Effector memory CD8-positive, alpha-beta T cell (primary cell): ENCODE results near the gene C10orf67.
A peak's percentile ranks its signal among the peaks of the same experiment; 100 is the strongest.
"Not testable (repeated sequence)": the region's sequence is repeated elsewhere in the genome, so short reads cannot be mapped to it uniquely, and the experiment has no call there.

Source experiments
- ATAC-seq: fragments of 150-1000 bp; cut with Tn5 transposase; replicated peaks from 2 replicates; pipeline ENCODE4 v1.10.0; 2021; ENCODE audit warnings: mild to moderate bottlenecking, moderate library complexity
- DNase-seq, 3 experiments: peaks; one replicate each; pipeline ENCODE4 v3.0.0; 2021
- H3K27ac Mint-ChIP-seq, 2 donors: one replicate each; pipeline ENCODE4 v1.8.0; 2022; ENCODE audit warnings: mild to moderate bottlenecking in 2 of 2, mixed read lengths in 2 of 2, moderate library complexity in 2 of 2
- H3K27me3 Mint-ChIP-seq, 2 donors: one replicate each; pipeline ENCODE4 v1.8.0; 2022; ENCODE audit warnings: mixed read lengths in 2 of 2
- H3K36me3 Mint-ChIP-seq: one replicate; pipeline ENCODE4 v1.8.0; 2022; ENCODE audit warnings: mild to moderate bottlenecking, moderate library complexity, mixed read lengths; ENCODE audit not compliant: insufficient read depth
- H3K4me1 Mint-ChIP-seq, 2 donors: one replicate each; pipeline ENCODE4 v1.8.0; 2022; ENCODE audit warnings: low read depth in 2 of 2, mixed read lengths in 2 of 2
- H3K4me3 Mint-ChIP-seq, 2 donors: one replicate each; pipeline ENCODE4 v1.8.0; 2022; ENCODE audit warnings: mild to moderate bottlenecking in 2 of 2, mixed read lengths in 2 of 2, moderate library complexity in 2 of 2
- H3K9me3 Mint-ChIP-seq, 2 donors: one replicate each; pipeline ENCODE4 v1.8.0; 2022; ENCODE audit warnings: mixed read lengths in 2 of 2

Gene C10orf67

DNA sequence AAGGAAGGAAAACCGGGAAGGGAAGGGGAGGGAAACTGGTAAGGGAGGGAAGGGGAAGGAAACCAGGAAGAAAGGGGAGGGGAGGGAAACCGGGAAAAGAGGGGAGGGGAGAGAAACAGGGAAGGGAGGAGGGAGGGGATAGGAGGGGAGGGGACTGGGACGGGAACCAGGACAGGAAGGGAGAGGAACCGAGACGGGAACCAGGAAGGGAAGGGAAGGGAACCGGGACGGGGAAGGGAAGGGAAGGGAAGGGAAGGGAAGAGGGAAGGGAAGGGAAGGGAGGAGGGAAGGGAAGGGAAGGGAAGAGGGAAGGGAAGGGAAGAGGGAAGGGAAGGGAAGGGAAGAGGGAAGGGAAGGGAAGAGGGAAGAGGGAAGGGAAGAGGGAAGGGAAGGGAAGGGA lies 13.6 kb downstream of the C10orf67 start:
- no peak for DNase-seq
- Mint-ChIP-seq H3K27me3 (peaks cover 8 to 9% of the 10 kb centered on the region in 2 donors), H3K27ac (no peak overlapping the region), H3K4me3 (no peak overlapping the region), H3K4me1 (no peaks in the 10 kb centered on the region), H3K36me3 (peaks cover 4% of the 10 kb centered on the region), H3K9me3 (no peaks in the 10 kb centered on the region)
- ATAC-seq: no peak

- ATAC-seq: no peak
- Mint-ChIP-seq H3K4me1 (no peaks in the 10 kb centered on the region), H3K4me3 (no peak overlapping the region), H3K36me3 (peaks cover 4% of the 10 kb centered on the region), H3K27ac (no peak overlapping the region), H3K27me3 (peaks cover 14 to 35% of the 10 kb centered on the region in 2 donors), H3K9me3 (no peaks in the 10 kb centered on the region)
- DNase-seq: no peak
Measured at GRCh38 chr10:23326544-23327307, 17.9 kb downstream of the C10orf67 start.

GRCh38 chr10:23325132-23325531 lies 19.5 kb downstream of the C10orf67 start:
- no peaks in the 10 kb centered on the region for H3K9me3 Mint-ChIP-seq
- H3K4me1 Mint-ChIP-seq: no peaks in the 10 kb centered on the region
- H3K36me3 Mint-ChIP-seq: no peaks in the 10 kb centered on the region
- H3K27me3 Mint-ChIP-seq: peaks cover 14 to 35% of the 10 kb centered on the region in 2 donors
- ATAC-seq: no peak
- H3K4me3 Mint-ChIP-seq: no peak overlapping the region
- no peak overlapping the region for H3K27ac Mint-ChIP-seq
- DNase-seq: no peak

- Mint-ChIP-seq H3K4me3 (no peak overlapping the region), H3K36me3 (no peaks in the 10 kb centered on the region), H3K9me3 (no peaks in the 10 kb centered on the region), H3K4me1 (no peaks in the 10 kb centered on the region), H3K27ac (no peak overlapping the region), H3K27me3 (peaks cover 14 to 35% of the 10 kb centered on the region in 2 donors)
- ATAC-seq (no peak), DNase-seq (no peak)
Measured at GRCh38 chr10:23324351-23324750, 20.2 kb downstream of the C10orf67 start.

DNA sequence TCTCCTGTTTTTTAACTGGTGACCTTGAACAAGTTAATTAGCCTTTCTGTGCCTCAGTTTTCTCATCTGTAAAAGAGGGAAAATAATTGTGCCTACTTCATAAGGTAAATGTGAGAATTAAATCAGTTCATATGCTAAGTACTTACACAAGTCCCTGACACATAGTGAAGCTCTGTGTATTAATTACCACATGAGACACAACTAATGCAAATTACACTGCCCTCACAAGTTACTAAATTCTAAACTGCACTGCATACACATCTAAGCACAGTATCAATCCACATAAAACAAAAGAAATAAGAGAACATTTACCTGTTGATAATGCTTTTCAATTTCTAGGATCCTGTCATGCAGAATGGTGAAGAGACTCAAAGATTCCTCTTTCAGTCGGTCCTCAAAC lies 22.5 kb downstream of the C10orf67 start:
- Mint-ChIP-seq H3K27ac (no peak overlapping the region), H3K36me3 (no peaks in the 10 kb centered on the region), H3K4me3 (no peak overlapping the region), H3K4me1 (no peaks in the 10 kb centered on the region), H3K9me3 (no peaks in the 10 kb centered on the region), H3K27me3 (peaks cover 14 to 35% of the 10 kb centered on the region in 2 donors)
- DNase-seq (no peak), ATAC-seq (no peak)

DNA sequence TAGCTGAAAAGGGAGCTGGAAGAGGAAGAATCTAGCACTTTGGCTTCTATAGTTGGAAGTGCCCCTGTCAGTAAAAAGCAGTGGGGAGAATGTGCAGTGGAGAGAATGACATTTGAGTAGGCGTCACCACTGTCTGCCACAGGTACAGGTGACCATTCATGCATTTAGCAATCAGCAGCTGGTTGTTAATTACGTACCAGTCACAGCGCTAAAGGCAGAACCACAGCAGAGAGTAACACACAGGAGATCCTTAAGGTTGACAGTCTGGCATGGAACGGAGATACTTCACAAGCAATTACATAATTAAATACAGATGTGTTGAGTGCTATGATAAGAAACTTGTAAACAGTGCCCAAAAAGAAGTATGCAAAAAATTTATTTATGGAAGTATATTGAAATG lies 24.8 kb downstream of the C10orf67 start:
- Mint-ChIP-seq H3K27ac (no peak overlapping the region), H3K4me3 (no peak overlapping the region), H3K9me3 (no peaks in the 10 kb centered on the region), H3K27me3 (peaks cover 10 to 26% of the 10 kb centered on the region in 2 donors), H3K36me3 (no peaks in the 10 kb centered on the region), H3K4me1 (no peaks in the 10 kb centered on the region)
- ATAC-seq (no peak), DNase-seq (no peak)

- DNase-seq (no peak), ATAC-seq (no peak)
- H3K27me3 Mint-ChIP-seq: peaks cover 4 to 11% of the 10 kb centered on the region in 2 donors
- H3K27ac Mint-ChIP-seq: no peak overlapping the region
- no peak overlapping the region for H3K4me3 Mint-ChIP-seq
- H3K4me1 Mint-ChIP-seq: no peaks in the 10 kb centered on the region
- no peaks in the 10 kb centered on the region for H3K36me3 Mint-ChIP-seq
- no peaks in the 10 kb centered on the region for H3K9me3 Mint-ChIP-seq
Measured at GRCh38 chr10:23318359-23318758, 26.2 kb downstream of the C10orf67 start.

GRCh38 chr10:23317416-23317815 lies 27.2 kb downstream of the C10orf67 start:
- Mint-ChIP-seq H3K27me3 (peaks cover 5 to 6% of the 10 kb centered on the region in 2 donors), H3K9me3 (no peaks in the 10 kb centered on the region), H3K4me3 (no peak overlapping the region), H3K36me3 (no peaks in the 10 kb centered on the region), H3K27ac (no peak overlapping the region), H3K4me1 (no peaks in the 10 kb centered on the region)
- ATAC-seq (no peak), DNase-seq (no peak)

- no peaks in the 10 kb centered on the region for H3K9me3 Mint-ChIP-seq
- H3K27ac Mint-ChIP-seq: no peak overlapping the region
- DNase-seq (no peak), ATAC-seq (no peak)
- no peak overlapping the region for H3K4me3 Mint-ChIP-seq
- peaks cover 0 to 5% of the 10 kb centered on the region in 2 donors for H3K27me3 Mint-ChIP-seq
- H3K36me3 Mint-ChIP-seq: no peaks in the 10 kb centered on the region
- H3K4me1 Mint-ChIP-seq: no peaks in the 10 kb centered on the region
Measured at GRCh38 chr10:23316406-23316805, 28.2 kb downstream of the C10orf67 start.

DNA sequence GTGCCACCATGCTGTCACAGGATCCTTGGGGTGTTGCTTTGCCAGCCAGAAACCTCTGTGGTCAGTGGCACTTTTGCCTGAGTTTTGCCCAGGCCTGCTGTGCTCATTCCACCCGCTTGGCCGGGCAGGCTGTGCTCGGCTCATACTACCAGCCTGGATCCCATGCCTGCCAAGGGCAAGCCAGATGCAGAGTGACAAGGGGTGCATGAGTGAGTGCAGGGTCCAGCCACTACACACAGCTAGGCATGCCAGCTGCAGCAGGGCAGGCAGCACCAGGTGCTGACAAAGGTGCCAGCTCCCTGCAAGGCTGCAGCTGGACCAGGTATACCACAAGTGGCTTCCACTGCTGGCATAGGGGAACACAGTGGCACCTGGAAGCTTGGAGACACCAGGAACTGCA lies 28.6 kb downstream of the C10orf67 start:
- H3K4me3 Mint-ChIP-seq: no peak overlapping the region
- H3K27ac Mint-ChIP-seq: no peak overlapping the region
- no peak for ATAC-seq
- DNase-seq: no peak
- H3K27me3 Mint-ChIP-seq: peaks cover 0 to 5% of the 10 kb centered on the region in 2 donors
- no peaks in the 10 kb centered on the region for H3K36me3 Mint-ChIP-seq
- H3K4me1 Mint-ChIP-seq: no peaks in the 10 kb centered on the region
- no peaks in the 10 kb centered on the region for H3K9me3 Mint-ChIP-seq

DNA sequence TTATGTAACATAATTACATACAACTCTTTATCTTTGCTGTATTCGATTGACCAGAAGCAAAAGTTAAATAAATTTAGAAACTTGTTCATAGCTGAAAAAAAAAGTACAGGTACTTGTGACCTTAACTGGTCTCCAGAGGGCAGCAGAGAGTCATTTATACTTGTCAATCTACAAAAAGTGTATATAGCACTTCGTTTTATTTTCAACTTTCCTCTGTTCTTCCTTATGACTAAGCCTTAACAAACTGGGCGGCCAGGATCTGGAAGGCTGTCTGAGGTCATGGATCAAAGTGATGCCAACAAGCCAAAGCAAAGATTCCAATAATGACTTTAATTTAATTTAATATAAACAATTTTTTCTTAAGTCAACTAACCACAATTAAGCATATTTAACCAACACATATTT lies 29.8 kb downstream of the C10orf67 start:
- Mint-ChIP-seq H3K9me3 (no peaks in the 10 kb centered on the region), H3K27me3 (peaks cover 0 to 5% of the 10 kb centered on the region in 2 donors), H3K4me1 (no peaks in the 10 kb centered on the region), H3K4me3 (no peak overlapping the region), H3K27ac (no peak overlapping the region), H3K36me3 (no peaks in the 10 kb centered on the region)
- DNase-seq (peak; percentile 44 to 66 (median 49)), ATAC-seq (peak; percentile 37)

DNA sequence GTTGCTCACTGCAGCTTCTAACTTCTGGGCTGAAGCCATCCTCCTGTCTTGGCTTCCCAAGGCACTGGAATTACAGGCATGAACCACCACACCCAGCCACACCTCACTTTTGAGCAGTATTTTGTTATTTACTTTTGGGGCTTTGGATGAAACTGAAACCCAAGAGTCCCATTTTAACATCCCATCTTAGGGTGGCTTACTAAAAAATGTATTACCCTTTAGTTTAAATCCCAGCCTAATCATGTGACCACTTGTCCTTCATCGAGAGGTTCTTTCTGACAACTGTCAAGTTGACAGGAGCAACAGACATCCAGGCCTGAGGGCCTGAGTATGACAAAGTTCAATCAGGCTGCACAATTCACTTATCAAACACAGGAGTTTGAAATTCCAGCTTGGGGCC lies 33.6 kb downstream of the C10orf67 start:
- Mint-ChIP-seq H3K4me3 (no peak overlapping the region), H3K9me3 (no peaks in the 10 kb centered on the region), H3K27ac (no peak overlapping the region), H3K4me1 (no peaks in the 10 kb centered on the region), H3K27me3 (peaks cover 0 to 15% of the 10 kb centered on the region in 2 donors), H3K36me3 (no peaks in the 10 kb centered on the region)
- no peak for ATAC-seq
- DNase-seq: no peak

GRCh38 chr10:23310404-23310803 lies 34.2 kb downstream of the C10orf67 start:
- ATAC-seq (no peak), DNase-seq (no peak)
- Mint-ChIP-seq H3K4me3 (no peak overlapping the region), H3K9me3 (no peaks in the 10 kb centered on the region), H3K36me3 (no peaks in the 10 kb centered on the region), H3K4me1 (no peaks in the 10 kb centered on the region), H3K27me3 (peaks cover 0 to 15% of the 10 kb centered on the region in 2 donors), H3K27ac (no peak overlapping the region)

DNA sequence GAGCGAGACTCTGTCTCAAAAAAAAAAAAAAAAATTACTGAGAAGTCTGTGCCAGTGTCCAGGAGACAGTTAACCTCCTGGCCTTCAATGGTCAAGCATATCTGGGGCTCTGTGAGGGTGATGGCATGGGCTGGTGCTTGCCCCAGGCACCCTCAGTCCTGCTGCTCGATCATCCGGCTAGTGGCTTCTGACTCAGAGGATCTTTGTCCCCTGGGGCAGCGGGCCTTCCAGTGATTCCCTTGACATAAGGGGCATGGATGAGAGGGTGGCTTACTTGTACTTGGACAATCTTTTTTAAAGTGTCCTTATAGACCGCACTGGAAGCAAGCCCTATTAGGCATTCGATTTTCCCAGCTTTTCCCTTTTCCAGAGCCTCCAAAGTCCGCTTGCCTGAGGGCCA lies 44.6 kb downstream of the C10orf67 start:
- H3K4me1 Mint-ChIP-seq, ATAC-seq, H3K36me3 Mint-ChIP-seq, DNase-seq, H3K27ac Mint-ChIP-seq, H3K4me3 Mint-ChIP-seq, H3K9me3 Mint-ChIP-seq: not testable (repeated sequence)
- peaks cover 14 to 26% of the 10 kb centered on the region in 2 donors for H3K27me3 Mint-ChIP-seq
